Epithelial cell of esophagus (primary cell): Measurements from ENCODE around the gene DYNC1I1.

Experiments used
- DNase-seq: peaks from one replicate; pipeline ENCODE4 v3.0.0; 2010; ENCODE audit warnings: low read depth
- H3K4me3 ChIP-seq: 2 replicates; pipeline ENCODE4 v1.5.1; 2011; ENCODE audit warnings: mild to moderate bottlenecking, low read length, control low read depth
- CTCF ChIP-seq: IDR thresholded peaks from 2 replicates; pipeline ENCODE4 v1.5.1; 2011; ENCODE audit warnings: low read depth, mild to moderate bottlenecking, low read length, control low read depth, inconsistent platforms; ENCODE audit not compliant: insufficient read depth; ENCODE audit errors: missing control alignments

The DYNC1I1 gene

GRCh38 chr7:96088579-96088978 lies 316.2 kb downstream of the DYNC1I1 start:
- peak; percentile 71 for DNase-seq
- H3K4me3 ChIP-seq: no peak overlapping the region
- TF ChIP-seq CTCF: no peak

- no peak for DNase-seq
- no peak for TF ChIP-seq CTCF
- H3K4me3 ChIP-seq: no peak overlapping the region
Observed at GRCh38 chr7:96089511-96089910, 317.2 kb downstream of the DYNC1I1 start.

GRCh38 chr7:96090756-96091155 lies 318.4 kb downstream of the DYNC1I1 start:
- H3K4me3 ChIP-seq: no peak overlapping the region
- no peak for DNase-seq
- no peak for TF ChIP-seq CTCF

- peak; percentile 74 for DNase-seq
- H3K4me3 ChIP-seq: no peak overlapping the region
- no peak for TF ChIP-seq CTCF
Observed at GRCh38 chr7:96093435-96093834, 321.1 kb downstream of the DYNC1I1 start.

GRCh38 chr7:96097835-96098234 lies 325.5 kb downstream of the DYNC1I1 start:
- no peak for DNase-seq
- H3K4me3 ChIP-seq: no peak overlapping the region
- TF ChIP-seq CTCF: no peak

GRCh38 chr7:96100737-96101136 lies 328.4 kb downstream of the DYNC1I1 start:
- TF ChIP-seq CTCF: no peak
- no peak for DNase-seq
- no peak overlapping the region for H3K4me3 ChIP-seq

- DNase-seq: no peak
Observed at GRCh38 chr7:96102096-96102811, 329.9 kb downstream of the DYNC1I1 start.

More at GRCh38 chr7:96102096-96102811, 329.9 kb downstream of the DYNC1I1 start:
- no peak overlapping the region for H3K4me3 ChIP-seq
- TF ChIP-seq CTCF: no peak
